Measurements from ENCODE around the gene SUN2. TPM values are rescaled to one million over a fixed set of nuclear protein-coding genes. Genes with fewer than 3 reads are reported as not detected.

SUN2 gene
- total and polyA plus RNA-seq, 9 of the 15 experiments (the other 6 are each of a cell fraction or from before 2014, with no cell fraction given) = 0.11 to 42.6 (median 16.7) TPM

GRCh38 chr22:38788846-38789245, 33.0 kb upstream of the SUN2 start:
- H3K36me3 ChIP-seq (ENCODE audit: control insufficient read depth, insufficient read depth, low read length) = no peaks in the 10 kb centered on the region
- H3K27me3 ChIP-seq (ENCODE audit: control insufficient read depth in 2 of 2, insufficient read depth in 2 of 2, low read length in 2 of 2) = no peaks in the 10 kb centered on the region
- intact Hi-C loops (cut with micrococcal nuclease) = no loop called here
- peaks cover 40 to 42% of the 10 kb centered on the region in 2 experiments for H3K4me1 ChIP-seq (replicated peaks in 1 of 2; ENCODE audit: control insufficient read depth in 2 of 2, insufficient read depth in 2 of 2, low read length in 2 of 2)
- no peaks in the 10 kb centered on the region for H3K9me3 ChIP-seq (replicated peaks; ENCODE audit: control insufficient read depth, insufficient read depth, low read depth, low read length)
- H3K9ac ChIP-seq (ENCODE audit: insufficient read depth in 1 of 2, low read depth in 2 of 2, low read length in 2 of 2) = no peak overlapping the region
- H3K4me3 ChIP-seq = no peak overlapping the region
- H3K9me1 ChIP-seq (ENCODE audit: control insufficient read depth, insufficient read depth, low read length) = no peaks in the 10 kb centered on the region
- TF ChIP-seq HNRNPK (IDR thresholded peaks at IDR 0.05; ENCODE audit: low read depth, low read length, poor library complexity, severe bottlenecking) = no peak
- no peak for TF ChIP-seq HMGXB4 (CRISPR knock-in tag; IDR thresholded peaks at IDR 0.05)
- no peak for TF ChIP-seq CREB5 (CRISPR knock-in tag; IDR thresholded peaks at IDR 0.05)
- TF ChIP-seq TFAM (CRISPR knock-in tag; conservative IDR thresholded peaks at IDR 0.05) = no peak
- TF ChIP-seq MEF2D (tag; conservative IDR thresholded peaks at IDR 0.05; ENCODE audit: low read depth) = no peak
- TF ChIP-seq JUN (IDR thresholded peaks at IDR 0.05; ENCODE audit: borderline replicate concordance, low read depth, low read length) = no peak
- no peak for TF ChIP-seq JUN (CRISPR knock-in tag; IDR thresholded peaks at IDR 0.05; ENCODE audit: borderline replicate concordance)
- BruUV-seq (replicated peaks) = no TSS peak
- DNase-seq (ENCODE audit: extremely low read depth in 1 of 4, low spot score in 3 of 4) (no peak), FAIRE-seq (no peak), ATAC-seq (no peak)
- 78% methylated on average over 5 of the region's 6 CpGs for WGBS (ENCODE audit: insufficient coverage, low coverage, missing lambda C conversion rate)
- H3K4me2 ChIP-seq (ENCODE audit: insufficient read depth, low read length) = no peak overlapping the region
- H3K79me2 ChIP-seq (ENCODE audit: control insufficient read depth, insufficient read depth, low read length) = peaks cover 9% of the 10 kb centered on the region
- CTCF ChIA-PET (ENCODE audit: low intra/inter-chr PET ratio) = no interaction called here
- in situ Hi-C loops (cut with MboI) = no loop called here
- H3K27ac ChIP-seq (ENCODE audit: extremely low read depth, low read depth, low read length) = peak overlapping the region; percentile 28; the same call in 1 of the 3 replicates
- H2AFZ ChIP-seq (ENCODE audit: low read depth, low read length) = no peak overlapping the region
- POLR2A ChIA-PET = no interaction called here
- H4K20me1 ChIP-seq (replicated peaks; ENCODE audit: control insufficient read depth, insufficient read depth, low read length) = no peaks in the 10 kb centered on the region
